Measurements from ENCODE around the gene TMEFF1.

Gene TMEFF1

GRCh38 chr9:100605405-100605804 is 132.5 kb downstream of the TMEFF1 start:
- DNase-seq (ENCODE audit: low spot score): no peak

- no peak for DNase-seq (ENCODE audit: low spot score)
Measured at GRCh38 chr9:100619194-100619593, 146.2 kb downstream of the TMEFF1 start.

- DNase-seq (ENCODE audit: low spot score): no peak
Measured at GRCh38 chr9:100619665-100620064, 146.7 kb downstream of the TMEFF1 start.

- no peak for DNase-seq (ENCODE audit: low spot score)
Measured at GRCh38 chr9:100623969-100624368, 151.0 kb downstream of the TMEFF1 start.

GRCh38 chr9:100626949-100627348 is 154.0 kb downstream of the TMEFF1 start:
- DNase-seq (ENCODE audit: low spot score): no peak

All from hepatic stellate cell (primary cell).